Muscle of back (tissue), 11 donors: ENCODE measurements around the gene MSGN1. TPM values are rescaled to one million over a fixed set of nuclear protein-coding genes. Genes with fewer than 3 reads are reported as not detected.
A peak's percentile ranks its signal among the peaks of the same experiment; 100 is the strongest.

Source experiments
- DNase-seq, 3 donors: peaks; one replicate each; pipeline versions ENCODE4 v3.0.0 to v3.0.0-alpha.2; 2013
- polyA plus RNA-seq, 10 donors: library from polyadenylated mRNA; unstranded; fragments of 120-200 nt; gene quantifications; one replicate each; pipeline ENCODE4 v1.2.1, GENCODE V29; 2013; ENCODE audit not compliant: insufficient read length in 10 of 10

The MSGN1 gene
- polyA plus RNA-seq, 10 donors, result 0.35 to 1.7 (median 0.55) TPM; not detected in 2

GRCh38 chr2:17846676-17847075, 30.4 kb downstream of the MSGN1 start:
- no peak for DNase-seq

GRCh38 chr2:17847236-17847635, 31.0 kb downstream of the MSGN1 start:
- DNase-seq, result no peak

GRCh38 chr2:17849275-17849674, 33.0 kb downstream of the MSGN1 start:
- peak; percentile 28 to 72 (median 29) for DNase-seq

- DNase-seq, result no peak
Measured at GRCh38 chr2:17850151-17850550, 33.9 kb downstream of the MSGN1 start.

GRCh38 chr2:17851731-17852585, 35.7 kb downstream of the MSGN1 start:
- DNase-seq, result peak; percentile 53 to 66 (median 55)

- DNase-seq, result no peak
Measured at GRCh38 chr2:17853799-17854198, 37.5 kb downstream of the MSGN1 start.

DNA sequence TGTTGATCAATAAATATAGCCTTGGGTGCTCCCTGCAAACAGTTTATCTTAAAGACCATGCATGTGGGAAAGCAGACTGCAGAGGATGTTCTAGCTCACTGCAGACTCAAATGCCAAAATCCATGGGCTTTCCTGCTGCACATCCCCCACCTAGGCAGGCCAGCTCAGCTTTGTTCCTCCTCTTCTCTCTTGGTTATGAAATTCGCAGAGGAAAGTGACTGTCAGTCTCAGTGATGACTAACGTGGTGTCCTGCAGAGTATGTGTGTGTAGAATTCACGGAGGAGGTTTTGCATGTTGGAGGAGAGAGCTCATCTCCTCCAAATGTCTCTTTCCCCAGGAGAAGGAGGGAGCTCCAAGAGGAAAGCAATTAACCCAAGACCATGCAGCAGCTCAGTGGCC, 40.8 kb downstream of the MSGN1 start:
- no peak for DNase-seq

GRCh38 chr2:17858064-17858463, 41.8 kb downstream of the MSGN1 start:
- no peak for DNase-seq

DNA sequence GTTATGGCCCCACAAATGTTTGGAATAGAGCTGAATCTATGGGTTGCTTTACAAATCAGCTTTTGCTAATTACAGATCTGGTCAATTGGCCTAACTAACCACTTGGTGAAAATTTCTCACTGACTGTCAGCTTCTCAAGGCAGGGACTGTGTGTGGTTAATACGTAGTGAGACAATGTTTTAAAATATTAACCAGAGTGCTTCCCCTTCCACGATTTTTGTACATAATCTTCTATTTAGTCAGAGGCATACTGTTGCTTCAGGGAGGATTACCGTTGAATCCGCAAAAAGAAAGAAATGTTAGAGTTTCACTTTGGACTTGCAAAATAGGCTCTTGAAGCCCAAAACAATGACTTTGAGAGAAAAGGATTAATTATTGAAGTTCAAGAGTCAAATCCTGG, 47.3 kb downstream of the MSGN1 start:
- no peak for DNase-seq

GRCh38 chr2:17864676-17865075, 48.4 kb downstream of the MSGN1 start:
- DNase-seq, result no peak

DNA sequence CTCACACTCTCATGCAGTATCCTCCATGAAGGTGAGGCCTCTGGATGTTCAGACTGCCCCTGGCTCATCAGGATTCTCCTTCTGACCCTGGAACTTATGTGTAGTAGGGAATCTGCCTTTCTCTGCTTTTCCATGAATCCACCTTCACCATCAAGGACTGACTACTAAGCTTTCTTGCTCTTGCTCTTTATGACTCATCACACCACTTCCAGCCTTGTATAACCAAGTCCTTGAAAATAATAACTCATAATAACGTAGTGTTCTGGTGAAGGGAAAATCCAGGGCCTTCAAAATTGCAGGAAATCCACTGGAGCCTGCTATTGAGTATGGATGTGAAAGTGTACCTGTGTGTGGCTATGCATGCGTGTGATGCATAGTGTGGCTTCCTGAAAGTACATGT, 50.9 kb downstream of the MSGN1 start:
- no peak for DNase-seq

Other genes starting within 250 kb of the MSGN1 start
- gene SMC6, start 62.6 kb upstream of the MSGN1 start, polyA plus RNA-seq, result 10 to 100 TPM; 28.1 to 60.3 (median 41.5) TPM
- gene GEN1, start 62.3 kb upstream of the MSGN1 start, polyA plus RNA-seq, result 10 to 100 TPM in 4 of 10 donors, 1 to 10 TPM in 6; 6.6 to 19.0 (median 9.1) TPM
- 10 to 100 TPM in 3 of 10 donors, 1 to 10 TPM in 7; 5.5 to 16.8 (median 6.8) TPM for gene KCNS3, start 62.2 kb downstream of the MSGN1 start, polyA plus RNA-seq